ENCODE data around the gene FOXF1.

The FOXF1 gene

GRCh38 chr16:86519649-86520316, 9.5 kb downstream of the FOXF1 start:
- Histone ChIP-seq H3K79me2 (no peaks in the 10 kb centered on the region), H3K36me3 (ENCODE audit: control insufficient read depth, insufficient read depth, low read length) (no peaks in the 10 kb centered on the region), H3K4me2 (ENCODE audit: low read length) (peak overlapping the region; percentile 38), H3K9ac (no peak overlapping the region), H2AFZ (no peak overlapping the region), H3K27me3 (ENCODE audit: control insufficient read depth, insufficient read depth, low read length) (peaks cover 8% of the 10 kb centered on the region), H3K9me3 (ENCODE audit: control insufficient read depth, low read length) (no peaks in the 10 kb centered on the region), H3K4me1 (no peaks in the 10 kb centered on the region), H3K4me3 (ENCODE audit: low read depth, low read length) (no peak overlapping the region), H3K27ac (no peak overlapping the region)
- TF ChIP-seq, protein P1, sequence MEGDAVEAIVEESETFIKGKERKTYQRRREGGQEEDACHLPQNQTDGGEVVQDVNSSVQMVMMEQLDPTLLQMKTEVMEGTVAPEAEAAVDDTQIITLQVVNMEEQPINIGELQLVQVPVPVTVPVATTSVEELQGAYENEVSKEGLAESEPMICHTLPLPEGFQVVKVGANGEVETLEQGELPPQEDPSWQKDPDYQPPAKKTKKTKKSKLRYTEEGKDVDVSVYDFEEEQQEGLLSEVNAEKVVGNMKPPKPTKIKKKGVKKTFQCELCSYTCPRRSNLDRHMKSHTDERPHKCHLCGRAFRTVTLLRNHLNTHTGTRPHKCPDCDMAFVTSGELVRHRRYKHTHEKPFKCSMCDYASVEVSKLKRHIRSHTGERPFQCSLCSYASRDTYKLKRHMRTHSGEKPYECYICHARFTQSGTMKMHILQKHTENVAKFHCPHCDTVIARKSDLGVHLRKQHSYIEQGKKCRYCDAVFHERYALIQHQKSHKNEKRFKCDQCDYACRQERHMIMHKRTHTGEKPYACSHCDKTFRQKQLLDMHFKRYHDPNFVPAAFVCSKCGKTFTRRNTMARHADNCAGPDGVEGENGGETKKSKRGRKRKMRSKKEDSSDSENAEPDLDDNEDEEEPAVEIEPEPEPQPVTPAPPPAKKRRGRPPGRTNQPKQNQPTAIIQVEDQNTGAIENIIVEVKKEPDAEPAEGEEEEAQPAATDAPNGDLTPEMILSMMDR (IDR thresholded peaks at IDR 0.05) = peak; percentile 80

DNA sequence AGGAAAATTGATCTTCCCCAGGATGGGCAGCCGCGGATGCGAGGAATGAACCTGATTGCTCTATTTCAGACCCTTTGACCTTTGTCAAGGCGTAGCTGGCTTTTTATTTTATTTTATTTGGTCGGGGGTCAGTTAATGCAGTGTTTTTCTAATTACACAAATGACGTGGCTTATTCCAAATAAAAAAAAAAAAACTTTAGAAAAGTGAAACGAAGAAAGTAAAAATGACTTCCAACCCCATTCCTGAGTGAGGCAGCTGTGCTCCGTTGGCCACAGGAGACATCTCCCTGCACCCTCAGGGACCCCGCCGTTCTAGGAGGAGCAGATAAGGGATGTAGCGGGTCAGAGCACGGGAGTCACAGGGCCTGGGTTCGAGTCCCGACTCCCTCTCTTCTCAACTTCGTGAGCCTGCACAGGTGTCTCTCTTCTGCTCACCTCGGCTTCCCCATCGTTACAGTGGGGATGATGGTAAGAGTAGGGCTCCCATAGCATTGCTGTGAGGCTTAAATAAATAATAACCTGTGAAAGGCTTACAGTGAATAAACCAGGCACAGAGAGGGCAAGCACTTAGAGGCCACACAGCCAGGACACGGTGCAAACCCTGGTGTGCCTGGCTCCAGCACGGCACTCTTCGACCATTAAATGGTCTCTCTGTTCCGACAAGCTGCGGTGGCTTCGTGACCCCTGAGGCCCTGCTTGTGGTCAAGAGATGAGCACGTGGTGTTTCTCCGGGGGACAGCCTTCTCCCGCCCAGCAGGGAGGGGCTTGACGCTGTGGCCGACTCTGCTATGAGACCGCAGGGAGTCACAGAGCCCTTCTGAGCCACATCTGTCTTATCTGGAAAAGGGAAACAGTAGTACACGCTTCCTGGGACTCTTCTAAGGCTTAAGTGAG, 10.2 kb downstream of the FOXF1 start:
- no peak overlapping the region for H3K4me3 ChIP-seq (ENCODE audit: low read depth, low read length)
- H3K36me3 ChIP-seq (ENCODE audit: control insufficient read depth, insufficient read depth, low read length) = no peaks in the 10 kb centered on the region
- no peak overlapping the region for H3K9ac ChIP-seq
- H3K4me2 ChIP-seq (ENCODE audit: low read length) = peak overlapping the region; percentile 9
- no peaks in the 10 kb centered on the region for H3K79me2 ChIP-seq
- no peak overlapping the region for H3K27ac ChIP-seq
- no peak overlapping the region for H2AFZ ChIP-seq
- no peaks in the 10 kb centered on the region for H3K9me3 ChIP-seq (ENCODE audit: control insufficient read depth, low read length)
- TF ChIP-seq, protein P1 (IDR thresholded peaks at IDR 0.05) = no peak
- no peaks in the 10 kb centered on the region for H3K4me1 ChIP-seq
- H3K27me3 ChIP-seq (ENCODE audit: control insufficient read depth, insufficient read depth, low read length) = peaks cover 8% of the 10 kb centered on the region

GRCh38 chr16:86521236-86522197, 11.2 kb downstream of the FOXF1 start:
- Histone ChIP-seq H3K4me3 (ENCODE audit: low read depth, low read length) (no peak overlapping the region), H3K9me3 (ENCODE audit: control insufficient read depth, low read length) (no peaks in the 10 kb centered on the region), H3K9ac (no peak overlapping the region), H2AFZ (no peak overlapping the region), H3K4me1 (no peaks in the 10 kb centered on the region), H3K27me3 (ENCODE audit: control insufficient read depth, insufficient read depth, low read length) (peaks cover 8% of the 10 kb centered on the region), H3K27ac (no peak overlapping the region), H3K79me2 (no peaks in the 10 kb centered on the region), H3K36me3 (ENCODE audit: control insufficient read depth, insufficient read depth, low read length) (no peaks in the 10 kb centered on the region), H3K4me2 (ENCODE audit: low read length) (no peak overlapping the region)
- TF ChIP-seq, protein P1 (IDR thresholded peaks at IDR 0.05) = no peak

- Histone ChIP-seq H3K36me3 (ENCODE audit: control insufficient read depth, insufficient read depth, low read length) (no peaks in the 10 kb centered on the region), H3K4me1 (peaks cover 3% of the 10 kb centered on the region), H3K27ac (no peak overlapping the region), H3K9me3 (ENCODE audit: control insufficient read depth, low read length) (no peaks in the 10 kb centered on the region), H3K27me3 (ENCODE audit: control insufficient read depth, insufficient read depth, low read length) (peaks cover 4% of the 10 kb centered on the region), H3K9ac (no peak overlapping the region), H3K4me3 (ENCODE audit: low read depth, low read length) (no peak overlapping the region), H3K79me2 (no peaks in the 10 kb centered on the region), H3K4me2 (ENCODE audit: low read length) (no peak overlapping the region), H2AFZ (no peak overlapping the region)
- TF ChIP-seq, protein P1 (IDR thresholded peaks at IDR 0.05) = no peak
Measured at GRCh38 chr16:86522634-86523033, 12.3 kb downstream of the FOXF1 start.

All from parathyroid adenoma (tissue), 2 donors.